Measurements from ENCODE around the gene CSNK2A3. TPM values are rescaled to one million over a fixed set of nuclear protein-coding genes. Genes with fewer than 3 reads are reported as not detected.

Gene CSNK2A3
- total RNA-seq, 1 donor from 2014 or later = 2.1 TPM

GRCh38 chr11:11351042-11351586 lies 1.9 kb downstream of the CSNK2A3 start:
- no peaks in the 10 kb centered on the region for H3K36me3 ChIP-seq (ENCODE audit: control insufficient read depth, insufficient read depth, low read length)
- H3K27me3 ChIP-seq (ENCODE audit: control insufficient read depth, insufficient read depth, low read length) = no peaks in the 10 kb centered on the region
- peak; percentile 75 for FAIRE-seq
- no peak for TF ChIP-seq CTCF (IDR thresholded peaks at IDR 0.05; ENCODE audit: insufficient read depth, low read length, severe bottlenecking)
- DNase-seq (ENCODE audit: low read depth) = no peak
- no peak overlapping the region for H3K4me3 ChIP-seq (ENCODE audit: low read depth, low read length)

GRCh38 chr11:11349870-11350337 lies 3.1 kb downstream of the CSNK2A3 start:
- no peak for DNase-seq (ENCODE audit: low read depth)
- H3K4me3 ChIP-seq (ENCODE audit: low read depth, low read length) = no peak overlapping the region
- H3K27me3 ChIP-seq (ENCODE audit: control insufficient read depth, insufficient read depth, low read length) = no peaks in the 10 kb centered on the region
- TF ChIP-seq CTCF (IDR thresholded peaks at IDR 0.05; ENCODE audit: insufficient read depth, low read length, severe bottlenecking) = no peak
- FAIRE-seq = no peak
- no peaks in the 10 kb centered on the region for H3K36me3 ChIP-seq (ENCODE audit: control insufficient read depth, insufficient read depth, low read length)

GRCh38 chr11:11349106-11349825 lies 3.8 kb downstream of the CSNK2A3 start:
- no peak for TF ChIP-seq CTCF (IDR thresholded peaks at IDR 0.05; ENCODE audit: insufficient read depth, low read length, severe bottlenecking)
- FAIRE-seq (no peak), DNase-seq (ENCODE audit: low read depth) (no peak)
- H3K27me3 ChIP-seq (ENCODE audit: control insufficient read depth, insufficient read depth, low read length) = no peaks in the 10 kb centered on the region
- H3K4me3 ChIP-seq (ENCODE audit: low read depth, low read length) = no peak overlapping the region
- H3K36me3 ChIP-seq (ENCODE audit: control insufficient read depth, insufficient read depth, low read length) = no peaks in the 10 kb centered on the region

- TF ChIP-seq CTCF (IDR thresholded peaks at IDR 0.05; ENCODE audit: insufficient read depth, low read length, severe bottlenecking) = no peak
- Histone ChIP-seq H3K27me3 (ENCODE audit: control insufficient read depth, insufficient read depth, low read length) (no peaks in the 10 kb centered on the region), H3K4me3 (ENCODE audit: low read depth, low read length) (no peak overlapping the region), H3K36me3 (ENCODE audit: control insufficient read depth, insufficient read depth, low read length) (no peaks in the 10 kb centered on the region)
- no peak for FAIRE-seq
- DNase-seq (ENCODE audit: low read depth) = no peak
Measured at GRCh38 chr11:11348303-11348702, 4.7 kb downstream of the CSNK2A3 start.

GRCh38 chr11:11347592-11347991 lies 5.5 kb downstream of the CSNK2A3 start:
- H3K4me3 ChIP-seq (ENCODE audit: low read depth, low read length) = no peak overlapping the region
- FAIRE-seq (no peak), DNase-seq (ENCODE audit: low read depth) (no peak)
- no peak for TF ChIP-seq CTCF (IDR thresholded peaks at IDR 0.05; ENCODE audit: insufficient read depth, low read length, severe bottlenecking)
- no peaks in the 10 kb centered on the region for H3K27me3 ChIP-seq (ENCODE audit: control insufficient read depth, insufficient read depth, low read length)
- H3K36me3 ChIP-seq (ENCODE audit: control insufficient read depth, insufficient read depth, low read length) = no peaks in the 10 kb centered on the region

Data from bronchial epithelial cell (primary cell).